HEK293 (cell line): ENCODE data around the gene PARD3B.
A peak's percentile ranks its signal among the peaks of the same experiment; 100 is the strongest.

Experiments
- AEBP2 ChIP-seq: fragments of 450-650 bp; formaldehyde crosslinking; IDR thresholded peaks from 2 replicates; pipeline ENCODE4 v1.5.1; 2016; ENCODE audit warnings: missing biosample characterization, missing genetic modification characterization, borderline replicate concordance
- HOXC10 ChIP-seq: sonication (generic); formaldehyde crosslinking; IDR thresholded peaks from 2 replicates; pipeline ENCODE4 v1.8.1; 2023; ENCODE audit warnings: mild to moderate bottlenecking, missing genetic modification reagents
- KLF9 ChIP-seq: fragments of 450-650 bp; formaldehyde crosslinking; IDR thresholded peaks from 2 replicates; pipeline ENCODE4 v1.5.1; 2016; ENCODE audit warnings: missing biosample characterization, missing genetic modification characterization, low read depth
- MZF1 ChIP-seq: fragments of 450-650 bp; formaldehyde crosslinking; IDR thresholded peaks from 2 replicates; pipeline ENCODE4 v1.5.1; 2017; ENCODE audit warnings: missing biosample characterization, missing genetic modification characterization, borderline replicate concordance
- SCRT2 ChIP-seq: fragments of 450-650 bp; formaldehyde crosslinking; IDR thresholded peaks from 2 replicates; pipeline ENCODE4 v1.5.1; 2016; ENCODE audit warnings: missing biosample characterization, missing genetic modification characterization
- SETDB1 ChIP-seq: IDR thresholded peaks from one replicate; pipeline ENCODE4 v1.6.1; 2017; ENCODE audit warnings: mild to moderate bottlenecking, low read length, moderate library complexity, mixed read lengths; ENCODE audit not compliant: insufficient read length
- SP7 ChIP-seq: fragments of 450-650 bp; formaldehyde crosslinking; IDR thresholded peaks from 2 replicates; pipeline ENCODE4 v1.5.1; 2016; ENCODE audit warnings: missing biosample characterization, missing genetic modification characterization
- TCF7L2 ChIP-seq: IDR thresholded peaks from 2 replicates; pipeline ENCODE4 v1.6.1; 2011; ENCODE audit warnings: low read depth, mild to moderate bottlenecking, inconsistent platforms, low read length, moderate library complexity, borderline replicate concordance
- YY2 ChIP-seq: fragments of 450-650 bp; formaldehyde crosslinking; IDR thresholded peaks from 2 replicates; pipeline ENCODE4 v1.5.1; 2016; ENCODE audit warnings: missing biosample characterization, missing genetic modification characterization
- ZFP41 ChIP-seq: fragments of 450-650 bp; formaldehyde crosslinking; IDR thresholded peaks from 2 replicates; pipeline ENCODE4 v1.5.1; 2016; ENCODE audit warnings: missing biosample characterization, missing genetic modification characterization, borderline replicate concordance
- ZFP69B ChIP-seq: fragments of 450-650 bp; formaldehyde crosslinking; IDR thresholded peaks from 2 replicates; pipeline ENCODE4 v1.5.1; 2016; ENCODE audit warnings: missing biosample characterization, missing genetic modification characterization
- ZNF114 ChIP-seq: fragments of 450-650 bp; formaldehyde crosslinking; IDR thresholded peaks from 2 replicates; pipeline ENCODE4 v1.5.0; 2017; ENCODE audit warnings: missing biosample characterization, missing genetic modification characterization
- ZNF121 ChIP-seq: fragments of 450-650 bp; formaldehyde crosslinking; IDR thresholded peaks from 2 replicates; pipeline ENCODE4 v1.5.1; 2016; ENCODE audit warnings: missing biosample characterization, missing genetic modification characterization
- ZNF132 ChIP-seq: fragments of 450-650 bp; formaldehyde crosslinking; IDR thresholded peaks from 2 replicates; pipeline ENCODE4 v1.5.1; 2017; ENCODE audit warnings: missing biosample characterization, missing genetic modification characterization, borderline replicate concordance
- ZNF133 ChIP-seq: fragments of 450-650 bp; formaldehyde crosslinking; IDR thresholded peaks from 2 replicates; pipeline ENCODE4 v1.5.1; 2016; ENCODE audit warnings: missing biosample characterization, missing genetic modification characterization
- ZNF280C ChIP-seq: fragments of 450-650 bp; formaldehyde crosslinking; IDR thresholded peaks from 2 replicates; pipeline ENCODE4 v1.5.1; 2016; ENCODE audit warnings: missing biosample characterization, missing genetic modification characterization
- ZNF37A ChIP-seq: fragments of 450-650 bp; IDR thresholded peaks from 2 replicates; pipeline ENCODE4 v1.5.1; 2018; ENCODE audit warnings: missing biosample characterization, missing genetic modification characterization
- ZNF624 ChIP-seq: fragments of 450-650 bp; formaldehyde crosslinking; IDR thresholded peaks from 2 replicates; pipeline ENCODE4 v1.5.1; 2017; ENCODE audit warnings: missing biosample characterization, missing genetic modification characterization
- ZNF626 ChIP-seq: fragments of 450-650 bp; sonication (Bioruptor Pico); formaldehyde crosslinking; IDR thresholded peaks from 2 replicates; pipeline ENCODE4 v1.5.1; 2018; ENCODE audit warnings: missing biosample characterization, missing genetic modification characterization, inconsistent platforms
- ZNF707 ChIP-seq: fragments of 450-650 bp; formaldehyde crosslinking; IDR thresholded peaks from 2 replicates; pipeline ENCODE4 v1.5.1; 2016; ENCODE audit warnings: missing biosample characterization, missing genetic modification characterization
- ZNF76 ChIP-seq: fragments of 450-650 bp; formaldehyde crosslinking; IDR thresholded peaks from 2 replicates; pipeline ENCODE4; 2016; ENCODE audit warnings: low read depth, missing biosample characterization, missing genetic modification characterization, borderline replicate concordance
- ZSCAN16 ChIP-seq: fragments of 450-650 bp; formaldehyde crosslinking; IDR thresholded peaks from 2 replicates; pipeline ENCODE4 v1.5.1; 2016; ENCODE audit warnings: missing biosample characterization, missing genetic modification characterization
- ZXDB ChIP-seq: fragments of 450-650 bp; formaldehyde crosslinking; IDR thresholded peaks from 2 replicates; pipeline ENCODE4 v1.5.1; 2016; ENCODE audit warnings: missing biosample characterization, missing genetic modification characterization
- TF ChIP-seq, protein P1 (sequence below): fragments of 450-650 bp; formaldehyde crosslinking; IDR thresholded peaks from 2 replicates; pipeline ENCODE4 v1.5.1; 2016; ENCODE audit warnings: missing biosample characterization, missing genetic modification characterization
- TF ChIP-seq, protein P2 (sequence below): fragments of 450-650 bp; formaldehyde crosslinking; conservative IDR thresholded peaks from 2 replicates; pipeline ENCODE4 v1.5.1; 2016; ENCODE audit warnings: low read depth, missing biosample characterization, missing genetic modification characterization
- TF ChIP-seq, protein P3 (sequence below): fragments of 450-650 bp; formaldehyde crosslinking; IDR thresholded peaks from 2 replicates; pipeline ENCODE4 v1.5.1; 2016; ENCODE audit warnings: missing biosample characterization, missing genetic modification characterization
- TF ChIP-seq, protein P4 (sequence below): fragments of 450-650 bp; formaldehyde crosslinking; IDR thresholded peaks from 2 replicates; pipeline ENCODE4 v1.5.1; 2016; ENCODE audit warnings: missing biosample characterization, missing genetic modification characterization

Gene PARD3B

DNA sequence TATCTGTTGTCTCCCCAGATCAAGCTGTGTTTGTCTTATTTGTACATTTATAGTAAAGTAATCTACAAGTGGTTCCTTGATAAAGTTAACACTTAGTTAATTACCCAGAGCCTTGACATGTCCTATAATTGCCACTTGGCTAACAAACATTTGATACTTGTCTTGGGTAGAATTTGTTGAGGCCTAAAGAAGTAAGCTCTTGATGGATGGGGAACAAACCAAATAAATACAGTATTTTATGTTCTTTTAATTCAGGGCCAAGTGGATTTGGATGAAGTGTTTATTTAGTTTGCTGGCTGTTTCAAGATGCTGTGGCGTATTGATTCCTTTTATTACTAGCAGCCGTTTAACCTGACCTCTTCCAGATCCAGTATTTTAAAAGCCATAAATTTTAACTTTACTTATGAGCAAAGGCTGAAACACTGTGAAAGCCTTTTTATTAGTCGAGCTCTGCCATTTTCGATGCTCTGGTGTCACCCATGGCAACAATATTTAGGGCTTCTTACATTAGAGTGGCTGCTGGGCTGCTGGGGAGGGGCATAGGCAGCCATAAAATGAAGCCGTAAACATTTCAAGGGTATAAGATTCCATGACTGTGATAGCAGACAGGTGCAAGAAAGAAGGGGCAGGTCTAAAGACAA, 735.4 kb downstream of the PARD3B start (continued):
- TF ChIP-seq ZNF280C (tag by site-specific recombination), result no peak
- TF ChIP-seq ZFP69B, result no peak
- no peak for TF ChIP-seq ZNF132 (tag by site-specific recombination)
- peak; percentile 32; the same call in 1 of the 2 replicates for TF ChIP-seq ZSCAN16
- peak; percentile 50; the same call in 1 of the 2 replicates for TF ChIP-seq SCRT2
- TF ChIP-seq TCF7L2, result peak; percentile 90
- no peak for TF ChIP-seq ZNF76
- no peak; the same call in 1 of the 2 replicates for TF ChIP-seq MZF1
- TF ChIP-seq, protein P1, sequence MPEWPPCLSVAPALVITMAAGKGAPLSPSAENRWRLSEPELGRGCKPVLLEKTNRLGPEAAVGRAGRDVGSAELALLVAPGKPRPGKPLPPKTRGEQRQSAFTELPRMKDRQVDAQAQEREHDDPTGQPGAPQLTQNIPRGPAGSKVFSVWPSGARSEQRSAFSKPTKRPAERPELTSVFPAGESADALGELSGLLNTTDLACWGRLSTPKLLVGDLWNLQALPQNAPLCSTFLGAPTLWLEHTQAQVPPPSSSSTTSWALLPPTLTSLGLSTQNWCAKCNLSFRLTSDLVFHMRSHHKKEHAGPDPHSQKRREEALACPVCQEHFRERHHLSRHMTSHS (tag by site-specific recombination), result 0 out of 2 replicates have a peak, but pooled peaks have one; percentile 60
- TF ChIP-seq ZNF624 (tag by site-specific recombination), result no peak
- TF ChIP-seq SETDB1, result no peak
- TF ChIP-seq ZNF121 (tag by site-specific recombination), result no peak; the same call in 1 of the 2 replicates
- TF ChIP-seq ZFP41 (tag by site-specific recombination), result no peak
- TF ChIP-seq ZNF707 (tag by site-specific recombination), result no peak
- TF ChIP-seq, protein P2, sequence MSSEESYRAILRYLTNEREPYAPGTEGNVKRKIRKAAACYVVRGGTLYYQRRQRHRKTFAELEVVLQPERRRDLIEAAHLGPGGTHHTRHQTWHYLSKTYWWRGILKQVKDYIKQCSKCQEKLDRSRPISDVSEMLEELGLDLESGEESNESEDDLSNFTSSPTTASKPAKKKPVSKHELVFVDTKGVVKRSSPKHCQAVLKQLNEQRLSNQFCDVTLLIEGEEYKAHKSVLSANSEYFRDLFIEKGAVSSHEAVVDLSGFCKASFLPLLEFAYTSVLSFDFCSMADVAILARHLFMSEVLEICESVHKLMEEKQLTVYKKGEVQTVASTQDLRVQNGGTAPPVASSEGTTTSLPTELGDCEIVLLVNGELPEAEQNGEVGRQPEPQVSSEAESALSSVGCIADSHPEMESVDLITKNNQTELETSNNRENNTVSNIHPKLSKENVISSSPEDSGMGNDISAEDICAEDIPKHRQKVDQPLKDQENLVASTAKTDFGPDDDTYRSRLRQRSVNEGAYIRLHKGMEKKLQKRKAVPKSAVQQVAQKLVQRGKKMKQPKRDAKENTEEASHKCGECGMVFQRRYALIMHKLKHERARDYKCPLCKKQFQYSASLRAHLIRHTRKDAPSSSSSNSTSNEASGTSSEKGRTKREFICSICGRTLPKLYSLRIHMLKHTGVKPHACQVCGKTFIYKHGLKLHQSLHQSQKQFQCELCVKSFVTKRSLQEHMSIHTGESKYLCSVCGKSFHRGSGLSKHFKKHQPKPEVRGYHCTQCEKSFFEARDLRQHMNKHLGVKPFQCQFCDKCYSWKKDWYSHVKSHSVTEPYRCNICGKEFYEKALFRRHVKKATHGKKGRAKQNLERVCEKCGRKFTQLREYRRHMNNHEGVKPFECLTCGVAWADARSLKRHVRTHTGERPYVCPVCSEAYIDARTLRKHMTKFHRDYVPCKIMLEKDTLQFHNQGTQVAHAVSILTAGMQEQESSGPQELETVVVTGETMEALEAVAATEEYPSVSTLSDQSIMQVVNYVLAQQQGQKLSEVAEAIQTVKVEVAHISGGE (tag by site-specific recombination), result no peak
- TF ChIP-seq, protein P3, sequence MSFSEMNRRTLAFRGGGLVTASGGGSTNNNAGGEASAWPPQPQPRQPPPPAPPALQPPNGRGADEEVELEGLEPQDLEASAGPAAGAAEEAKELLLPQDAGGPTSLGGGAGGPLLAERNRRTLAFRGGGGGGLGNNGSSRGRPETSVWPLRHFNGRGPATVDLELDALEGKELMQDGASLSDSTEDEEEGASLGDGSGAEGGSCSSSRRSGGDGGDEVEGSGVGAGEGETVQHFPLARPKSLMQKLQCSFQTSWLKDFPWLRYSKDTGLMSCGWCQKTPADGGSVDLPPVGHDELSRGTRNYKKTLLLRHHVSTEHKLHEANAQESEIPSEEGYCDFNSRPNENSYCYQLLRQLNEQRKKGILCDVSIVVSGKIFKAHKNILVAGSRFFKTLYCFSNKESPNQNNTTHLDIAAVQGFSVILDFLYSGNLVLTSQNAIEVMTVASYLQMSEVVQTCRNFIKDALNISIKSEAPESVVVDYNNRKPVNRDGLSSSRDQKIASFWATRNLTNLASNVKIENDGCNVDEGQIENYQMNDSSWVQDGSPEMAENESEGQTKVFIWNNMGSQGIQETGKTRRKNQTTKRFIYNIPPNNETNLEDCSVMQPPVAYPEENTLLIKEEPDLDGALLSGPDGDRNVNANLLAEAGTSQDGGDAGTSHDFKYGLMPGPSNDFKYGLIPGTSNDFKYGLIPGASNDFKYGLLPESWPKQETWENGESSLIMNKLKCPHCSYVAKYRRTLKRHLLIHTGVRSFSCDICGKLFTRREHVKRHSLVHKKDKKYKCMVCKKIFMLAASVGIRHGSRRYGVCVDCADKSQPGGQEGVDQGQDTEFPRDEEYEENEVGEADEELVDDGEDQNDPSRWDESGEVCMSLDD (tag by site-specific recombination), result no peak
- TF ChIP-seq AEBP2 (tag by site-specific recombination), result no peak
- TF ChIP-seq HOXC10 (CRISPR knock-in tag), result no peak
- peak; percentile 92 for TF ChIP-seq SP7
- TF ChIP-seq, protein P4, sequence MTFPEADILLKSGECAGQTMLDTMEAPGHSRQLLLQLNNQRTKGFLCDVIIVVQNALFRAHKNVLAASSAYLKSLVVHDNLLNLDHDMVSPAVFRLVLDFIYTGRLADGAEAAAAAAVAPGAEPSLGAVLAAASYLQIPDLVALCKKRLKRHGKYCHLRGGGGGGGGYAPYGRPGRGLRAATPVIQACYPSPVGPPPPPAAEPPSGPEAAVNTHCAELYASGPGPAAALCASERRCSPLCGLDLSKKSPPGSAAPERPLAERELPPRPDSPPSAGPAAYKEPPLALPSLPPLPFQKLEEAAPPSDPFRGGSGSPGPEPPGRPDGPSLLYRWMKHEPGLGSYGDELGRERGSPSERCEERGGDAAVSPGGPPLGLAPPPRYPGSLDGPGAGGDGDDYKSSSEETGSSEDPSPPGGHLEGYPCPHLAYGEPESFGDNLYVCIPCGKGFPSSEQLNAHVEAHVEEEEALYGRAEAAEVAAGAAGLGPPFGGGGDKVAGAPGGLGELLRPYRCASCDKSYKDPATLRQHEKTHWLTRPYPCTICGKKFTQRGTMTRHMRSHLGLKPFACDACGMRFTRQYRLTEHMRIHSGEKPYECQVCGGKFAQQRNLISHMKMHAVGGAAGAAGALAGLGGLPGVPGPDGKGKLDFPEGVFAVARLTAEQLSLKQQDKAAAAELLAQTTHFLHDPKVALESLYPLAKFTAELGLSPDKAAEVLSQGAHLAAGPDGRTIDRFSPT (tag by site-specific recombination), result no peak
- TF ChIP-seq ZNF626 (tag by site-specific recombination), result 0 out of 2 replicates have a peak, but pooled peaks have one; percentile 19
- no peak for TF ChIP-seq YY2 (tag by site-specific recombination)
- no peak for TF ChIP-seq ZNF114 (tag by site-specific recombination)
- TF ChIP-seq ZXDB (tag by site-specific recombination), result peak; percentile 80; the same call in 1 of the 2 replicates
- no peak for TF ChIP-seq KLF9 (tag by site-specific recombination)
- TF ChIP-seq ZNF37A, result no peak
- no peak for TF ChIP-seq ZNF133 (tag by site-specific recombination)
